Measurements from ENCODE around the gene ZNF280B.

The ZNF280B gene

GRCh38 chr22:22548910-22549309, 40.4 kb upstream of the ZNF280B start:
- H3K9ac ChIP-seq (ENCODE audit: low read length), result no peak overlapping the region
- TF ChIP-seq CTCF (IDR thresholded peaks at IDR 0.05; ENCODE audit: low read length) (no peak), EZH2 (IDR thresholded peaks at IDR 0.05; ENCODE audit: borderline replicate concordance, low read length) (no peak)
- H3F3A ChIP-seq (ENCODE audit: insufficient read depth, low read length), result no peaks in the 10 kb centered on the region
- no peak overlapping the region for H2AFZ ChIP-seq (ENCODE audit: low read length)
- H4K20me1 ChIP-seq (ENCODE audit: insufficient read depth, low read length), result no peaks in the 10 kb centered on the region
- H3K27me3 ChIP-seq (ENCODE audit: insufficient read depth, low read length), result no peaks in the 10 kb centered on the region
- H3K4me2 ChIP-seq (ENCODE audit: low read length), result no peak overlapping the region
- no peak overlapping the region for H3K4me3 ChIP-seq (ENCODE audit: low read depth, low read length, poor library complexity, severe bottlenecking)
- H3K27ac ChIP-seq (ENCODE audit: low read depth, low read length, poor library complexity, severe bottlenecking), result no peak overlapping the region
- peaks cover 56% of the 10 kb centered on the region for H3K36me3 ChIP-seq (ENCODE audit: insufficient read depth, low read length)
- H3K9me3 ChIP-seq (ENCODE audit: low read length), result no peaks in the 10 kb centered on the region
- no peaks in the 10 kb centered on the region for H3K4me1 ChIP-seq (ENCODE audit: insufficient read depth, low read length, severe bottlenecking)
- H3K9me2 ChIP-seq (ENCODE audit: low read depth, low read length), result no peaks in the 10 kb centered on the region
- H3K79me2 ChIP-seq (ENCODE audit: insufficient read depth, low read length), result no peaks in the 10 kb centered on the region

DNA sequence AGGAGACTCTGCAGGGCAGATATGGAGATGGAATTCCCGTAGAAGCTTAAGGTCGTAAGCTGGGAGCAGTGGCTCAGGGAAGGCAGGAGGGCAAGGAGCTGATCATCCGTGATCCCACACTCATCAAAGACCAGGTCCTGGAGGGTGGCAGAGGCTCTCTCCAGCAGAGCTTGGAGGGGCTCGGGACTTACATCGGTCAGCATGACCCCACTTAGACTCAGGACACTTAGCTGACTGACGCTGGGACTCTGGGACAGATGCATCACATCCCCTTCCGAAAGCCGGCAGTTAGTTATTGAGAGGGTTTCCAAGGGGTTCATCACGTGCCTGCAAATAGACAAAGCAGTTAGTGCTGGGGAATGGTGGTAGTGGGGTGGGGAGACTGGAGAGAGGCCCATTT, 39.8 kb upstream of the ZNF280B start:
- Histone ChIP-seq H3F3A (ENCODE audit: insufficient read depth, low read length) (no peaks in the 10 kb centered on the region), H3K9me2 (ENCODE audit: low read depth, low read length) (no peaks in the 10 kb centered on the region), H3K27me3 (ENCODE audit: insufficient read depth, low read length) (no peaks in the 10 kb centered on the region), H3K9me3 (ENCODE audit: low read length) (no peaks in the 10 kb centered on the region), H2AFZ (ENCODE audit: low read length) (no peak overlapping the region), H3K4me2 (ENCODE audit: low read length) (no peak overlapping the region), H3K4me3 (ENCODE audit: low read depth, low read length, poor library complexity, severe bottlenecking) (no peak overlapping the region), H4K20me1 (ENCODE audit: insufficient read depth, low read length) (no peaks in the 10 kb centered on the region), H3K4me1 (ENCODE audit: insufficient read depth, low read length, severe bottlenecking) (no peaks in the 10 kb centered on the region), H3K36me3 (ENCODE audit: insufficient read depth, low read length) (peaks cover 52% of the 10 kb centered on the region), H3K79me2 (ENCODE audit: insufficient read depth, low read length) (no peaks in the 10 kb centered on the region), H3K27ac (ENCODE audit: low read depth, low read length, poor library complexity, severe bottlenecking) (no peak overlapping the region), H3K9ac (ENCODE audit: low read length) (no peak overlapping the region)
- TF ChIP-seq EZH2 (IDR thresholded peaks at IDR 0.05; ENCODE audit: borderline replicate concordance, low read length), result no peak
- no peak for TF ChIP-seq CTCF (IDR thresholded peaks at IDR 0.05; ENCODE audit: low read length)

- Histone ChIP-seq H3K9me2 (ENCODE audit: low read depth, low read length) (no peaks in the 10 kb centered on the region), H3K4me1 (ENCODE audit: insufficient read depth, low read length, severe bottlenecking) (no peaks in the 10 kb centered on the region), H3K4me3 (ENCODE audit: low read depth, low read length, poor library complexity, severe bottlenecking) (no peak overlapping the region), H3K9me3 (ENCODE audit: low read length) (no peaks in the 10 kb centered on the region), H3K4me2 (ENCODE audit: low read length) (no peak overlapping the region), H3F3A (ENCODE audit: insufficient read depth, low read length) (no peaks in the 10 kb centered on the region), H4K20me1 (ENCODE audit: insufficient read depth, low read length) (no peaks in the 10 kb centered on the region), H3K27me3 (ENCODE audit: insufficient read depth, low read length) (no peaks in the 10 kb centered on the region), H2AFZ (ENCODE audit: low read length) (no peak overlapping the region), H3K9ac (ENCODE audit: low read length) (no peak overlapping the region), H3K79me2 (ENCODE audit: insufficient read depth, low read length) (no peaks in the 10 kb centered on the region), H3K27ac (ENCODE audit: low read depth, low read length, poor library complexity, severe bottlenecking) (no peak overlapping the region), H3K36me3 (ENCODE audit: insufficient read depth, low read length) (peaks cover 49% of the 10 kb centered on the region)
- TF ChIP-seq EZH2 (IDR thresholded peaks at IDR 0.05; ENCODE audit: borderline replicate concordance, low read length), result no peak
- TF ChIP-seq CTCF (IDR thresholded peaks at IDR 0.05; ENCODE audit: low read length), result no peak
Measured at GRCh38 chr22:22547692-22548300, 39.3 kb upstream of the ZNF280B start.

Measured in OCI-LY1 (cell line).